ENCODE results near the gene ARFGAP3.

ARFGAP3 gene

GRCh38 chr22:42792909-42793847 is 63.9 kb downstream of the ARFGAP3 start:
- H3K4me3 ChIP-seq (ENCODE audit: low read depth, low read length): no peak overlapping the region
- no peak for TF ChIP-seq CTCF (IDR thresholded peaks at IDR 0.05; ENCODE audit: low read depth, low read length)

GRCh38 chr22:42792453-42792908 is 64.6 kb downstream of the ARFGAP3 start:
- no peak for TF ChIP-seq CTCF (IDR thresholded peaks at IDR 0.05; ENCODE audit: low read depth, low read length)
- H3K4me3 ChIP-seq (ENCODE audit: low read depth, low read length): no peak overlapping the region

- no peak overlapping the region for H3K4me3 ChIP-seq (ENCODE audit: low read depth, low read length)
- TF ChIP-seq CTCF (IDR thresholded peaks at IDR 0.05; ENCODE audit: low read depth, low read length): no peak
Measured at GRCh38 chr22:42791721-42792452, 65.2 kb downstream of the ARFGAP3 start.

- no peak overlapping the region for H3K4me3 ChIP-seq (ENCODE audit: low read depth, low read length)
- TF ChIP-seq CTCF (IDR thresholded peaks at IDR 0.05; ENCODE audit: low read depth, low read length): no peak
Measured at GRCh38 chr22:42788466-42788865, 68.6 kb downstream of the ARFGAP3 start.

- no peak overlapping the region for H3K4me3 ChIP-seq (ENCODE audit: low read depth, low read length)
- TF ChIP-seq CTCF (IDR thresholded peaks at IDR 0.05; ENCODE audit: low read depth, low read length): no peak
Measured at GRCh38 chr22:42788021-42788420, 69.1 kb downstream of the ARFGAP3 start.

- no peak for TF ChIP-seq CTCF (IDR thresholded peaks at IDR 0.05; ENCODE audit: low read depth, low read length)
- no peak overlapping the region for H3K4me3 ChIP-seq (ENCODE audit: low read depth, low read length)
Measured at GRCh38 chr22:42787357-42787736, 69.7 kb downstream of the ARFGAP3 start.

All from WI38 (cell line).